Measurements from ENCODE around the gene CEP85. TPM values are rescaled to one million over a fixed set of nuclear protein-coding genes. Genes with fewer than 3 reads are reported as not detected.

Gene CEP85
- total RNA-seq, 1 experiment from 2014 or later = 51.8 TPM

DNA sequence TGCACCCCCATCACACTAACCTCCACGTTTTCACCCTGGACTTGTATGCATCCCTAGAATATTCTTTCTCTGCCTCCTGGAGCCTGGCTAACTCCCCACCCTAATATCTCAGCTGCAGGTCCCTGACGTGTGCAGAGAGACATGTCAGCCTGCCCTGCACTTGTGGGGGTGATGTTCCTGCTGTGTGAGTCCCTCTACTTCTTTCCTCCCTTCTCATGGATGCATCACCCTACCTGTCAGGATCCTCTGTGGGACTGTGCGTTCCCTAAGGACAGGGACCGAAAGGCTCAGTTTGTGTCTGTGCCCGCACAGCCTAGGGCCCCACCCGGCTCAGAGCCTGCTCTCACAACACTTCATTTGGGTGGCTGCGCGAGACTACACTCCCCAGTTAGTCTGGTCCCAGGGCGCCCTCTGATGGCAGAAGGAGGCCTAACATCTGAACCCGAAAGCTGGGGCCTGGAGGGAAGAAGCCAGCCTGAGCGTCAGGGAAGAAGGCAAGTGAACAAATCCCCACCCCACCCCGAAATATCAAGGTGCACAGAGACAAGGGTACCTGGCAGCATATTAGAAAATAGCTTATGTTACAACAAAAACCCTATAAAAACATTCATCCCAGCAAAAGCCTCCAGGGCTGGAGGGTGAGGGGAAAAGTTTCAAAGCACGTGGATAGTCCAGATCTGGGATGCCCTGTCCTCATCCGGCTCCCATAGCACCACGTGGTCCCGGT lies 87.5 kb downstream of the CEP85 start:
- H3K4me3 ChIP-seq (ENCODE audit: low read depth in 2 of 2, low read length in 2 of 2) = no peak overlapping the region
- POLR2A ChIA-PET = interaction anchor here (1.1 kb wide), 1 partner anchor 17 kb away, joined by 3 read pairs; no protein-coding TSS in a partner anchor
- DNase-seq (ENCODE audit: low read depth, low spot score) = peak; percentile 61
- no peak overlapping the region for H3K27ac ChIP-seq (ENCODE audit: low read length)
- H3K9me3 ChIP-seq (ENCODE audit: control insufficient read depth, insufficient read depth, low read depth, low read length) = no peaks in the 10 kb centered on the region
- H3K27me3 ChIP-seq (ENCODE audit: control insufficient read depth, insufficient read depth, low read length) = no peaks in the 10 kb centered on the region
- BruUV-seq (replicated peaks) = no TSS peak
- intact Hi-C loops (cut with micrococcal nuclease; ENCODE audit: unreplicated experiment) (loop anchor here (2.0 kb wide), 1 partner anchor 37 kb away; no protein-coding TSS in a partner anchor), in situ Hi-C loops (cut with HindIII; ENCODE audit: low pct_unique_long_range_greater_than_20kb, low sequenced_read_pairs) (no loop called here)
- peak; percentile 96 for ATAC-seq
- CTCF ChIA-PET = interaction anchor here (1.0 to 2.0 kb wide), 5 partner anchors 10 to 47 kb away, joined by 3 to 11 read pairs (median 4); no protein-coding TSS in a partner anchor
- H3K36me3 ChIP-seq (ENCODE audit: control insufficient read depth, insufficient read depth, low read length) = no peaks in the 10 kb centered on the region
- no peaks in the 10 kb centered on the region for H3K4me1 ChIP-seq (ENCODE audit: control insufficient read depth, insufficient read depth, low read length)
- TF ChIP-seq POLR2AphosphoS5 (IDR thresholded peaks at IDR 0.05; ENCODE audit: low read depth, low read length) (no peak), SIN3A (IDR thresholded peaks at IDR 0.05; ENCODE audit: borderline replicate concordance, insufficient read depth, low read depth, low read length) (no peak), TCF7L2 (IDR thresholded peaks at IDR 0.05; ENCODE audit: low read depth, low read length) (no peak)
- TF ChIP-seq, protein P1, sequence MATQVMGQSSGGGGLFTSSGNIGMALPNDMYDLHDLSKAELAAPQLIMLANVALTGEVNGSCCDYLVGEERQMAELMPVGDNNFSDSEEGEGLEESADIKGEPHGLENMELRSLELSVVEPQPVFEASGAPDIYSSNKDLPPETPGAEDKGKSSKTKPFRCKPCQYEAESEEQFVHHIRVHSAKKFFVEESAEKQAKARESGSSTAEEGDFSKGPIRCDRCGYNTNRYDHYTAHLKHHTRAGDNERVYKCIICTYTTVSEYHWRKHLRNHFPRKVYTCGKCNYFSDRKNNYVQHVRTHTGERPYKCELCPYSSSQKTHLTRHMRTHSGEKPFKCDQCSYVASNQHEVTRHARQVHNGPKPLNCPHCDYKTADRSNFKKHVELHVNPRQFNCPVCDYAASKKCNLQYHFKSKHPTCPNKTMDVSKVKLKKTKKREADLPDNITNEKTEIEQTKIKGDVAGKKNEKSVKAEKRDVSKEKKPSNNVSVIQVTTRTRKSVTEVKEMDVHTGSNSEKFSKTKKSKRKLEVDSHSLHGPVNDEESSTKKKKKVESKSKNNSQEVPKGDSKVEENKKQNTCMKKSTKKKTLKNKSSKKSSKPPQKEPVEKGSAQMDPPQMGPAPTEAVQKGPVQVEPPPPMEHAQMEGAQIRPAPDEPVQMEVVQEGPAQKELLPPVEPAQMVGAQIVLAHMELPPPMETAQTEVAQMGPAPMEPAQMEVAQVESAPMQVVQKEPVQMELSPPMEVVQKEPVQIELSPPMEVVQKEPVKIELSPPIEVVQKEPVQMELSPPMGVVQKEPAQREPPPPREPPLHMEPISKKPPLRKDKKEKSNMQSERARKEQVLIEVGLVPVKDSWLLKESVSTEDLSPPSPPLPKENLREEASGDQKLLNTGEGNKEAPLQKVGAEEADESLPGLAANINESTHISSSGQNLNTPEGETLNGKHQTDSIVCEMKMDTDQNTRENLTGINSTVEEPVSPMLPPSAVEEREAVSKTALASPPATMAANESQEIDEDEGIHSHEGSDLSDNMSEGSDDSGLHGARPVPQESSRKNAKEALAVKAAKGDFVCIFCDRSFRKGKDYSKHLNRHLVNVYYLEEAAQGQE (IDR thresholded peaks at IDR 0.05; ENCODE audit: insufficient read depth in 1 of 2, low read depth in 2 of 2, low read length in 1 of 2) = no peak
- TF ChIP-seq, protein P2, sequence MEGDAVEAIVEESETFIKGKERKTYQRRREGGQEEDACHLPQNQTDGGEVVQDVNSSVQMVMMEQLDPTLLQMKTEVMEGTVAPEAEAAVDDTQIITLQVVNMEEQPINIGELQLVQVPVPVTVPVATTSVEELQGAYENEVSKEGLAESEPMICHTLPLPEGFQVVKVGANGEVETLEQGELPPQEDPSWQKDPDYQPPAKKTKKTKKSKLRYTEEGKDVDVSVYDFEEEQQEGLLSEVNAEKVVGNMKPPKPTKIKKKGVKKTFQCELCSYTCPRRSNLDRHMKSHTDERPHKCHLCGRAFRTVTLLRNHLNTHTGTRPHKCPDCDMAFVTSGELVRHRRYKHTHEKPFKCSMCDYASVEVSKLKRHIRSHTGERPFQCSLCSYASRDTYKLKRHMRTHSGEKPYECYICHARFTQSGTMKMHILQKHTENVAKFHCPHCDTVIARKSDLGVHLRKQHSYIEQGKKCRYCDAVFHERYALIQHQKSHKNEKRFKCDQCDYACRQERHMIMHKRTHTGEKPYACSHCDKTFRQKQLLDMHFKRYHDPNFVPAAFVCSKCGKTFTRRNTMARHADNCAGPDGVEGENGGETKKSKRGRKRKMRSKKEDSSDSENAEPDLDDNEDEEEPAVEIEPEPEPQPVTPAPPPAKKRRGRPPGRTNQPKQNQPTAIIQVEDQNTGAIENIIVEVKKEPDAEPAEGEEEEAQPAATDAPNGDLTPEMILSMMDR (IDR thresholded peaks at IDR 0.05) = peak; percentile 94

DNA sequence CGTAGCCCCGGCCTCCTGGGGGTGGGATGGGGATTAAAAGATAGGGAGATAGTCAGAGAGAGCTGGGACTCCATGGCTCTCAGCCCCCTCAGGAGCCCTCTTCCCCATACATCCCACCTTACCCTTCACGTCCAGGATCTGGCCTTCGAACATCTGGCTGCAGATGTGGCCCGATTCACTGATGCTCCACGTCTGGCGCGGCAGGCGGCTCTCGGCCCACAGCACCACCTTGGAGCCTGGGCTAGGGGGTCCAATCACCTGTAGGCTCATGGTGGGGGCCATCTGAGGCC lies 88.0 kb downstream of the CEP85 start:
- in situ Hi-C loops (cut with HindIII; ENCODE audit: low pct_unique_long_range_greater_than_20kb, low sequenced_read_pairs) = no loop called here
- no peak overlapping the region for H3K4me3 ChIP-seq (ENCODE audit: low read depth in 2 of 2, low read length in 2 of 2)
- H3K27me3 ChIP-seq (ENCODE audit: control insufficient read depth, insufficient read depth, low read length) = no peaks in the 10 kb centered on the region
- DNase-seq (ENCODE audit: low read depth, low spot score) = no peak
- ChIA-PET CTCF (interaction anchor here (1.0 to 2.0 kb wide), 5 partner anchors 11 to 48 kb away, joined by 3 to 11 read pairs (median 4); no protein-coding TSS in a partner anchor), POLR2A (interaction anchor here (1.1 kb wide), 1 partner anchor 17 kb away, joined by 3 read pairs; no protein-coding TSS in a partner anchor)
- no peaks in the 10 kb centered on the region for H3K9me3 ChIP-seq (ENCODE audit: control insufficient read depth, insufficient read depth, low read depth, low read length)
- intact Hi-C loops (cut with micrococcal nuclease; ENCODE audit: unreplicated experiment) = no loop called here
- TF ChIP-seq, protein P2 (IDR thresholded peaks at IDR 0.05) = no peak
- no peak for TF ChIP-seq TCF7L2 (IDR thresholded peaks at IDR 0.05; ENCODE audit: low read depth, low read length)
- TF ChIP-seq, protein P1 (IDR thresholded peaks at IDR 0.05; ENCODE audit: insufficient read depth in 1 of 2, low read depth in 2 of 2, low read length in 1 of 2) = no peak
- no peak for TF ChIP-seq POLR2AphosphoS5 (IDR thresholded peaks at IDR 0.05; ENCODE audit: low read depth, low read length)
- no peak for TF ChIP-seq SIN3A (IDR thresholded peaks at IDR 0.05; ENCODE audit: borderline replicate concordance, insufficient read depth, low read depth, low read length)
- H3K27ac ChIP-seq (ENCODE audit: low read length) = no peak overlapping the region
- H3K4me1 ChIP-seq (ENCODE audit: control insufficient read depth, insufficient read depth, low read length) = no peaks in the 10 kb centered on the region
- BruUV-seq (replicated peaks) = no TSS peak
- no peak for ATAC-seq
- no peaks in the 10 kb centered on the region for H3K36me3 ChIP-seq (ENCODE audit: control insufficient read depth, insufficient read depth, low read length)

All from Panc1 (cell line).